HG03196 (cell line): Measurements from ENCODE around the gene IRX6.

Source experiments
- ATAC-seq: cut with Tn5 transposase; IDR thresholded peaks from one replicate; pipeline ENCODE4 v1.9.1; 2021; ENCODE audit not compliant: unreplicated experiment

The IRX6 gene

GRCh38 chr16:55323637-55324271, at the start of gene IRX6:
IRX6 (plus strand) TSS chr16:55324203; CDS start chr16:55325092, 889 bp downstream.
- ATAC-seq: no peak

DNA sequence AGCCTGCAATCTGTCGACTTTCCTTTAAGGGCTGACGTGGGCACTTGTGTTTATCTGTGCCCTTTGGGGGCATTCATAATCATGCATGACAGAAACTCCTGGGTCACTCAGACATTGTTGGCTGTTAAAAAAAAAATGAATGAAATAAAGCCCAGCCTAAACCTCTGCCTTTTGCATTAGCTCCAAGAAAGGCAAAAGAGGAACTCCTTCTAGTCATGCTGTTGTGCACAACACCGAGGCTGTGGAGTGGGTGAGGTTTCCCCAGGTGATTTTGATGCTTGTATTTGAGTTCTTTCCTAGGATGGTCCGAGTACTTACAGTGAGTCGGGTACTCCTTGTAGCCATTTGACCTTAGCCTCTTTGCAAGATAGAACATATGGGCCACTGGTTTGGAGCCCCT, 49.6 kb upstream of the IRX6 start:
- ATAC-seq: no peak

GRCh38 chr16:55275167-55275566, 48.8 kb upstream of the IRX6 start:
- ATAC-seq: no peak

DNA sequence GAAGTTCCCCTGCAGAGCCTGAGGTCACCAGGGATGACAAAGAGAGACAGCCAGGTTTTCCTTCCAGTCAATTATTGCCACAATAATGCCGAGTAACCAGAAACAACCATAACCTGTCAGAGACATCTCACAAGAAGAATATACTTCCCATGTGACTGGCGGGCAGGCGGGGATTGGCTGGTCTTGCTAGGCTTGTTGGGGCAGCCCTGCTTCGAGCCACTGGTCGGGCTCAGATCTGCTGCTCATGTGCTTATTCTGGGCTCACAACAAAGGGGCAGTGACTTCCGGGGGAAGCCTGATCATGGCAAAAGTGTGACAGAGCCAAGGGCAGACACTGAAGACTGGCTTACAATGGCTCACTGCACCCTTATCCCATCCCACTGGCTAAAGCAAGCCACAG, 48.1 kb upstream of the IRX6 start:
- no peak for ATAC-seq

DNA sequence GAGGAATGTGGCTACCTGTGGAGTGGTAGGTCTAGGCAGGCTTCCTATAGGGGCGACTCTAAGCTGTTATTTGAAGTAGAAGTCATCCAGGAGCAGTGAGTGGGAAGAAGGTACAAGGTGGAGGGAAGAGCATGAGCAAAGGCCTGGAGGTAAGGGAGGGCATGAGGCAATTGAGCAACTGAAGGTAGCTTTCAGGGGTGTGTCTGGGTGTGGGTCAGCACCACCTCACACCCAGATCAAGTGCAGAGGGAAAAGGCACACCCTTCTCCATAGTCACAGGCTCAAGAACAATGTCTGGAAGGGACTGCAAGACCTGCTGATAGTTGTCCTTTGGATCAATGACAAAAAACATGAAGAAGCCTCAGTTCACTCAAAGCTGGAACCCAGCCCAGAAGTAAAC, 46.5 kb upstream of the IRX6 start:
- no peak for ATAC-seq

DNA sequence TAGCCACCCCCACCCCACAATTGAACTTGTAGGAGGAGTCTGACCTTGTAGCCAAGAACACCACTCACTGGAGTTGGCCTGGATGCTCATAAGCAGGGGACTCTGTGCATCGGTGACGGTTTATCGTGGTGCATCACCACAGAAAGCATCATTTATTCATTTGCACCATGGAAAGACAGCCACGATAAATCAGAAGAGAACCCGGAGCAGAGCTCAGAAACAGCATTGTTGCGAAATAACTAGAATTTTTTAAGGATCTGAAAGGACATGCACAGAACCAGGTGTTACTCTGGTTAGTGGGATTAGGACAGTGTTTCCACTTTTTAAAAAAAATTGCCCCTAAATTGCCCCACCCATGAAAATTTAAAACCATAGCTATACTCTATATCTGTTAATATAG, 44.4 kb upstream of the IRX6 start:
- ATAC-seq: no peak

DNA sequence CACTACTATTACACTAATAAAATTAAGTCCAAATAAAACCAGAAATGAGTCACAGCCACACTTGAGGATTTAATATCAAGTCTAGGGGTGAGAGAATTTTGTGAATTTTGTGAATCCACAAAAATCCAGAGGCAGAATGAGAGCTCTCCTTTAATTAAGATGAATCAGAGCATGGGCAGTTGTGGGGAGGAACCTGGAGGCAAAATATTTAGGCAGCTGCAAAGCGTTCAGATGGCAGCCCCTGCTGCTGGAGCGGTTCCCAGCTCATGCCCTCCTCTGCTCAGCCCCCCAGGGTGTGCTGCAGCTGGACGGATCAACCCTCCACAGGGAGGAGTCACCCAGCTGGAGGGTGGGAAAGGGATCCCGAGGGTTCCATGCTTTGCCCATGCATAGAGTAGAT, 43.4 kb upstream of the IRX6 start:
- ATAC-seq: no peak

DNA sequence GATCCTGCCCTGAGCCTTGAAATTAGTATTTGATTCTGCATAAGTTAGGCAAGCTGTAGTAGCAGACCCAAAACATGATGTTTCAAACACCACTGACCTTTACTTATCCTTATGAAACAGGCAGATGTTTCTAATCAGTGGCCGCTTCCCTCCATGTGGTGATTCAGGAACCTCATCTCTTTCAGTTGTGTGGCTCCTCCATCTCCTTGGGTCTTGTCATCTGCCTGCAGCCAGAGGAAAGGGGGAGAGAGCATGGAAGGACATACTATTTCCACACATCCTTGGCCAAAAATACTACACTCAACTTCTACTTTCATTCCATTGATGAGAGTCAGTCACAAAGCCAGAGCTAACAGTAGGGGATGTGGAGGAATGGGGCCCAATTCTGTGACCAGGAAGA, 41.6 kb upstream of the IRX6 start:
- no peak for ATAC-seq

DNA sequence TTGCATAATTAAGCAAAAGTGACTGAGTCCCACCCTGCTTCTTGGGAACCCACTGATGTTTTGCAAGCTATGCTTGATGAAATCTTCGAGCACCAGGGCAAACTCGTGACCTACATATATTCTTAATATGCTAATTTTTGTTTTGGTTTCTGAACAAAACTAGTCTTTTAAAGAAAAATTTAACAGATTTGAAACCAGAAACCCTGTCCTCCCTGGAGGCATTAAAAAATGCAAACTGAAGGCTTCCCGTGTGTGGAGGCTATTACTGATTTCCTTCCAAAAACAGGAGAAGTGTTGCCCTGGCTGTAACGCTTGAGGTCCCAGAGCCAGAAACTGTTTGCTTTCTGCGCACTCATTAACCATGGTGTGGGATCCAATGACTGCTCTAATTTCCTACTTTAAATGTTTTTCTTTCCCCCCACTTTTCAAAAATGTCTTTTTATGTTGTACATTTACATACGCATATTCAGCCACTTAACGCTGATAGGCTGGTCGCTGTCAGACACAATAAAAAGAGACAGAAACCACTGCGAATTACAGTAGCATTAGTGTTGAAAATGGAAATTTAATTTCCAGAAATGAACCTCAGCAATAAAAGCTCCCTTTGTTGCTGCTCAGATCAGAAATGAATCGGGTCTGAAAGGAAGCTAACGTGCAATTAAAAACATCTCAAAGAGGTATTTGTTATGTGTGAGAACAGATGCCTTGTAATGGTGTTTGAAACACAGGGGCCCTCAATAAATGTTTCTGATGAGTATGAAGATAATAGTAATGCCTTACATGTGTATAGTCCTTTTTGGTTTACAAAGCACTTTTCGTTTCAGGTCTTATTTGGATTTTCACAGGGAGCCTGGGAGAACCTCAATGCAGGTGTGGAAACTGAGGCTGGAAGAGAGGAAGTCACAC, 39.9 kb upstream of the IRX6 start:
- no peak for ATAC-seq

GRCh38 chr16:55284718-55285099, 39.3 kb upstream of the IRX6 start:
- ATAC-seq: no peak

DNA sequence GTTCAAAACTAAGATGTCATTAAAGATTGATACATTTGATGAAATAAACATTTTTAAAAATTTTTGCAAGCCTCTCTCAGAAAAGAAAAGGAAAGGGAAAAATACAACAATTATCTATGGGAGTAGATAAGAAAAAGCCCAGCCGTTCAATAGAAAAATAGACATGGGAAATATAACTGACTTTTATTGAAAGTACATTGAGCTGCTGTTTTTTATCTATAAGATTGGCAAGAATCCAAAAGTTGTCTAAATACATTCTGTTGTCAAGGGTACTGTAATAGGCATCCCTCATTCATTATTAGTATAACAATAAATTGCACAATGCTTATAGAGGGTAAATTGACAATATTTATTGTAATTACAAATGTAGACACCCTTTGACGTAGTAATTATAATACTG, 38.4 kb upstream of the IRX6 start:
- ATAC-seq: no peak

GRCh38 chr16:55289353-55289752, 34.6 kb upstream of the IRX6 start:
- no peak for ATAC-seq

GRCh38 chr16:55291847-55292246, 32.2 kb upstream of the IRX6 start:
- no peak for ATAC-seq

DNA sequence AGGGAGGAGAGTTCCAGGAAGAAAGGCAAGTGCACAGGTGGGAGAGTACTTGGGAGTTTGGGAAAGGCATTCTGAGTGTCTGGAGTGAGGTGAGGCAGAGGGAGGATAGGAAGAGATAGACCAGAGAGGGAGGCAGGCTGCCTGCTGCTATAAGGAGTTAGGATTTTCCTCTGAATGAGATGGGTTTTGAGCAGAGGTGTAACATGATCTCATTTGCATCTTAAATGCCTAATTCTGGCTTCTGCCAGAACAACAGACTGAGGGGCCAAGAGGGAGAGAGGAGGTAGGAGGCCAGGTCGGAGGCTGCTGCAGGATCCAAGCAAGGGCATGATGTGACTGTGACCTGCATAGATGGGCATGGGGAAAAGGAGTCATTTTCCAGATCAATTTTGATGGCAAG, 31.5 kb upstream of the IRX6 start:
- no peak for ATAC-seq

GRCh38 chr16:55294129-55294528, 29.9 kb upstream of the IRX6 start:
- no peak for ATAC-seq

- ATAC-seq: no peak
Measured at GRCh38 chr16:55294931-55295342, 29.1 kb upstream of the IRX6 start.

DNA sequence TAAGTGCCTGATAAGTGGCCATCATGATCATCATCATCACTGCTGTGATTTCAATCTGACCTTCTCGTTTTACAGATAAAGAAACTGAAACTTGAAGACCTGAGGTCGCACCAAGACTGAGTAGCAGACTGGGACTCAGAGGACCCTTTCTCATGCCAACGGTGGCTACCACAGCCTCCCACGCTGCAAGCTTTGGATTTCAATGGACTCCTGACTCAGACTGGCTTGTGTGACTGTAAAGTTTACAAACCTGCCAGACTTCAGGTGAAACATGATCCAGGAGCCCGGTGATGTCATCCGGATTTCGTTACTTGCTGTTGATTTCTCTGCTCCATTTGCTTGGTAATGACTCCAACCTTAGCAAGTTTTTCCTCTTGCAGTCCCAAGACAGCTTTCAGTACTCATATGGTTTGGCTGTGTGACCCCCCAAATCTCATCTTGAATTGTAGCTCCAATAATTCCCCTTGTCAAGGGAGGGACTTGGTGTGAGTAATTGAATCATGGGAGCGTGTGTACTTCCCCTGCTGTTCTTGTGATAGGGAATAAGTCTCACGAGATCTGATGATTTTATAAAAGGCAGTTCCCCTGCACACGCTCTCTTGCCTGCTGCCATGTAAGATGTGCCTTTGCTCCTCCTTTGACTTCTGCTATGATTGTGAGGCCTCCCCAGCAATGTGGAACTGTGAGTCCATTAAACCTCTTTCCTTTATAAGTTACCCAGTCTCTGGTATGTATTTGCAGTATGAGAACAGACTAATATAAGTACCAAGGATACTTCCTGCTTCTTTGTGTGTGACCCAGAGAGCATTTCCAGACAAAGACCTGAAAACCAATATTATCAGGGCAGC, 26.7 kb upstream of the IRX6 start:
- ATAC-seq: no peak

DNA sequence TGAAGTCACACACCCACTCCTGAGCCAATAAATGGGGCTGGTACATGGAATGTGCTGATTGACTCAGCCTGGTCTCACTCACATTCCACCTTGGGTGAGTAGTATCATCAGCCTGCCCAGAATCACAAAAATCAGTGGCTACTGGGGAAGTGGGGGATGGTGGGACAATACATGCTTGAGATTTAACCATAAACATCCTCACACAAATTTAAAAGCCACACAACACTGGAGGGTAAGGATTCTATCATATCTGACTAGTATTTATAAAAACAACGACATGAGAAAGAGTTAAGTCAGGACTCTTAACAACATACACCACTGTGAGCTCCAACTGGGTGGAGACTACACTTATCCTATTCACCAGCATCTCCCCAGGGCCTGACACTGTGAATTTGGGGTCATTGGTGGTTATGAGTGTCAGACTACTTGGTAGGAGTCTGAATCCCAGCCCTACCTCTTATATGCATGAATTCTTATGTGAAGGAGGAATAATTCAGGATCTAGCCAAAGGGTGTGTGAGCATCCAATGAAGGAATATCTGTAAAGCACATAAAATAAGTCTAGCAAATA, 26.0 kb upstream of the IRX6 start:
- ATAC-seq: no peak

GRCh38 chr16:55301385-55302008, 22.5 kb upstream of the IRX6 start:
- ATAC-seq: no peak

GRCh38 chr16:55302635-55303034, 21.4 kb upstream of the IRX6 start:
- no peak for ATAC-seq

GRCh38 chr16:55308973-55309372, 15.0 kb upstream of the IRX6 start:
- no peak for ATAC-seq
